ENCODE data around the gene RNF31. TPM values are rescaled to one million over a fixed set of nuclear protein-coding genes. Genes with fewer than 3 reads are reported as not detected.

RNF31 gene
- total RNA-seq, 2 donors from 2014 or later = 73.8 to 76.9 TPM

- Histone ChIP-seq H3K27ac (no peak overlapping the region), H3K36me3 (peaks cover 13 to 40% of the 10 kb centered on the region in 2 donors), H3K9me3 (no peaks in the 10 kb centered on the region), H3K4me1 (replicated peaks) (no peaks in the 10 kb centered on the region), H3K27me3 (replicated peaks; ENCODE audit: insufficient read depth) (no peaks in the 10 kb centered on the region), H3K4me3 (no peak overlapping the region)
- intact Hi-C loops (cut with DNase I) = no loop called here
- TF ChIP-seq POLR2AphosphoS5 (IDR thresholded peaks at IDR 0.05) (no peak), POLR2A (IDR thresholded peaks at IDR 0.05) (no peak)
- TF ChIP-seq, protein P1, sequence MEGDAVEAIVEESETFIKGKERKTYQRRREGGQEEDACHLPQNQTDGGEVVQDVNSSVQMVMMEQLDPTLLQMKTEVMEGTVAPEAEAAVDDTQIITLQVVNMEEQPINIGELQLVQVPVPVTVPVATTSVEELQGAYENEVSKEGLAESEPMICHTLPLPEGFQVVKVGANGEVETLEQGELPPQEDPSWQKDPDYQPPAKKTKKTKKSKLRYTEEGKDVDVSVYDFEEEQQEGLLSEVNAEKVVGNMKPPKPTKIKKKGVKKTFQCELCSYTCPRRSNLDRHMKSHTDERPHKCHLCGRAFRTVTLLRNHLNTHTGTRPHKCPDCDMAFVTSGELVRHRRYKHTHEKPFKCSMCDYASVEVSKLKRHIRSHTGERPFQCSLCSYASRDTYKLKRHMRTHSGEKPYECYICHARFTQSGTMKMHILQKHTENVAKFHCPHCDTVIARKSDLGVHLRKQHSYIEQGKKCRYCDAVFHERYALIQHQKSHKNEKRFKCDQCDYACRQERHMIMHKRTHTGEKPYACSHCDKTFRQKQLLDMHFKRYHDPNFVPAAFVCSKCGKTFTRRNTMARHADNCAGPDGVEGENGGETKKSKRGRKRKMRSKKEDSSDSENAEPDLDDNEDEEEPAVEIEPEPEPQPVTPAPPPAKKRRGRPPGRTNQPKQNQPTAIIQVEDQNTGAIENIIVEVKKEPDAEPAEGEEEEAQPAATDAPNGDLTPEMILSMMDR (IDR thresholded peaks at IDR 0.05) = no peak
- no peak for DNase-seq (ENCODE audit: low spot score)
- WGBS = 78% methylated on average over 9 of the region's 9 CpGs
These were observed 23.6 kb upstream of the RNF31 start for GRCh38 chr14:24123424-24124417.

GRCh38 chr14:24126939-24127338 is 20.4 kb upstream of the RNF31 start:
- intact Hi-C loops (cut with DNase I) = no loop called here
- Histone ChIP-seq H3K27me3 (replicated peaks; ENCODE audit: insufficient read depth) (no peaks in the 10 kb centered on the region), H3K27ac (no peak overlapping the region), H3K4me1 (replicated peaks) (no peaks in the 10 kb centered on the region), H3K36me3 (peaks cover 0 to 15% of the 10 kb centered on the region in 2 donors), H3K9me3 (no peaks in the 10 kb centered on the region), H3K4me3 (no peak overlapping the region)
- no peak for DNase-seq (ENCODE audit: low spot score)
- TF ChIP-seq POLR2AphosphoS5 (IDR thresholded peaks at IDR 0.05) (no peak), POLR2A (IDR thresholded peaks at IDR 0.05) (no peak)
- TF ChIP-seq, protein P1 (IDR thresholded peaks at IDR 0.05) = no peak

- WGBS = 84% methylated on average over 2 of the region's 2 CpGs
- H3K27me3 ChIP-seq (replicated peaks; ENCODE audit: insufficient read depth) = no peaks in the 10 kb centered on the region
- no peak overlapping the region for H3K4me3 ChIP-seq
- DNase-seq (ENCODE audit: low spot score) = no peak
- peaks cover 0 to 14% of the 10 kb centered on the region in 2 donors for H3K36me3 ChIP-seq
- H3K4me1 ChIP-seq (replicated peaks) = no peaks in the 10 kb centered on the region
- TF ChIP-seq POLR2AphosphoS5 (IDR thresholded peaks at IDR 0.05) (no peak), POLR2A (IDR thresholded peaks at IDR 0.05) (no peak)
- TF ChIP-seq, protein P1 (IDR thresholded peaks at IDR 0.05) = no peak
- intact Hi-C loops (cut with DNase I) = no loop called here
- no peaks in the 10 kb centered on the region for H3K9me3 ChIP-seq
- H3K27ac ChIP-seq = no peak overlapping the region
These were observed 19.6 kb upstream of the RNF31 start for GRCh38 chr14:24127673-24128072.

- Histone ChIP-seq H3K9me3 (no peaks in the 10 kb centered on the region), H3K4me1 (replicated peaks) (no peaks in the 10 kb centered on the region), H3K27ac (no peak overlapping the region), H3K4me3 (no peak overlapping the region), H3K27me3 (replicated peaks; ENCODE audit: insufficient read depth) (no peaks in the 10 kb centered on the region), H3K36me3 (no peaks in the 10 kb centered on the region)
- TF ChIP-seq POLR2A (IDR thresholded peaks at IDR 0.05) (no peak), POLR2AphosphoS5 (IDR thresholded peaks at IDR 0.05) (no peak)
- TF ChIP-seq, protein P1 (IDR thresholded peaks at IDR 0.05) = no peak
- DNase-seq (ENCODE audit: low spot score) = no peak
- WGBS = 85% methylated on average over 8 of the region's 8 CpGs
- intact Hi-C loops (cut with DNase I) = no loop called here
These were observed 17.8 kb upstream of the RNF31 start for GRCh38 chr14:24129410-24129998.
